Pancreas (tissue), 10 donors: ENCODE data around the gene IL17RD. TPM values are rescaled to one million over a fixed set of nuclear protein-coding genes. Genes with fewer than 3 reads are reported as not detected.

Source experiments
- ATAC-seq, 4 donors: fragments of 200-7000 bp; cut with Tn5 transposase; one replicate each; pipeline versions ENCODE4 v1.8.0 to v1.9.1; 2020; ENCODE audit warnings: mild to moderate bottlenecking in 4 of 4, moderate library complexity in 4 of 4
- DNase-seq, 6 donors: peaks; one replicate each; pipeline ENCODE4 v3.0.0-alpha.2; 2020
- FAIRE-seq: peaks from 2 replicates; lab custom pipeline; 2012; peaks lifted over from hg19 to GRCh38; lab: Jason Lieb, UNC
- H3K27ac ChIP-seq, 4 donors: fragments of 200-600 bp; sonication (generic); 1 replicate in 3 of 4; 2 replicates in 1 of 4; pipeline versions ENCODE4 v1.5.0 to v1.8.0; 2020
- H3K27me3 ChIP-seq, 4 donors: fragments of 200-600 bp; one replicate each; pipeline ENCODE4 v1.8.0; 2021
- H3K36me3 ChIP-seq, 3 donors: fragments of 200-600 bp; sonication (generic) in 1 of 3; one replicate each; pipeline versions ENCODE4 v1.5.0 to v1.8.0; 2020 to 2021
- H3K4me1 ChIP-seq, 3 donors: fragments of 200-600 bp; one replicate each; pipeline ENCODE4 v1.8.0; 2021
- H3K4me3 ChIP-seq, 4 donors: fragments of 200-600 bp; sonication (generic) in 2 of 4; one replicate each; pipeline versions ENCODE4 v1.5.0 to v1.8.0; 2020 to 2021
- H3K9me3 ChIP-seq, 4 donors: fragments of 200-600 bp; one replicate each; pipeline ENCODE4 v1.8.0; 2021
- CTCF ChIP-seq, 4 donors: fragments of 200-600 bp; sonication (generic) in 3 of 4; IDR thresholded peaks; one replicate each; pipeline versions ENCODE4 v1.5.0 to v1.8.0; 2021; ENCODE audit warnings: antibody characterized with exemption in 4 of 4
- WGBS, 2 donors: extraction: QIAGEN DNeasy Blood & Tissue Kit; methylation state at CpG; one replicate each; pipeline ENCODE4 v1.1.7; 2013; 5-methylcytosine and 5-hydroxymethylcytosine counted together
- intact Hi-C, 3 donors: fragments of 100-400 bp; cut with DNase I; formaldehyde crosslinking; loops; one replicate each; pipeline versions ENCODE4 v1.11.1 to v1.14.2; 2022
- polyA plus RNA-seq, 2 donors: library from polyadenylated mRNA; stranded (reverse); fragments of 200-250 nt; gene quantifications; one replicate each; pipeline ENCODE4 v1.2.3, GENCODE V29; 2013
- total RNA-seq, 6 donors: library from RNA; stranded (reverse); fragmentation: NEBNext Ultra II Directional in 4 of 6; extraction: Animal tissue kit (Norgen Biotek cat#: 25700) in 4 of 6; gene quantifications; one replicate each; pipeline versions ENCODE4 v1.2.1 to v1.2.4, GENCODE V29; 2021 to 2023
- donor health status: healthy with polysubstance abuse.
- donor health status: DM: no; HTN: no; CAD: no; lungs with moderate emphysema.
- donor health status: DM: no; HTN: no; CAD: no.
- donor health status: control.
- donor health status: control.
- donor health status: Bipolar disorder and iron deficiency.
- donor health status: DM: yes; HTN: yes; CAD: no.
- donor health status: DM: no; HTN: no; CAD: no.
- donor health status: DM: no; HTN: no; CAD: no.
- donor health status: DM: yes; HTN: yes; CAD: no.

IL17RD gene
- total and polyA plus RNA-seq, 8 donors, result 0.42 to 3.9 (median 1.9) TPM

DNA sequence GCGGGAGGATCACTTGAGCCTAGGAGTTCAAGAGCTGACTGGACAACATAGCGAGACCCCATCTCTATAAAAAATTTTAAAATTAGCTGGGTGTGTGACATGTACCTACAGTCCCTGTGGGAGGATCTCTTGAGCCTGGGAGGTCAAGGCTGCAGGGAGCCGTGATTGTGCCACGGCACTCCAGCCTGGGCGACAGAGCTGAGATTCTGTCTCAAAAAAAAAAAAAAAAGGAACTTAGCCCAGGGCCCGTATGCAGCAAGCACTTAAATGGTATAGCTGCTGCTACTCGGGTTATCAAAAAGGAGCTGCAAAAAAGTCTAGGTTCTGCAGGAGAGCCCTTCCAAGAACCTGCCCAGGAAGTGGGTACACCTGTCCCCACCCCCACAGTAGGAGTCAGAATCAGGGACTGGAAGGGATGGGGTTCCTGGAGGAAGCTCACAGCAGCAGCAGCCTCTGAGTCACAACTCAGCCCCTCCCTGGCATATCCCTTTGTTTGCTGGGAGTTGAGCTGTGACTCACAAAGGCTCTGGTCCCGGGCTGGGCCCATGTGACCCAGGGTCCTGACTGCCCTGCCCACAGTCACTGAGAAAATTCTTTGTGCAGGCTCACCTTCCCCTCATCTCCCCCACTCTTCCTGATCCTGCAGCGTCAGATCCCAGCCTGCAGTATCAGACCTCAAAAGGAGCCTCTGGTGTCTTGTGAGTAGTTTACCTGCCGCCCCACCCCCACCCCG is 104.9 kb downstream of the IL17RD start, which contains the start of gene SPATA12:
Gene SPATA12, plus strand, starts transcription at position 576 of the 733 bp plus-strand sequence. CDS start 13,031 bp downstream, outside the sequence.
- WGBS, 2 donors, result 71 to 80% methylated on average over 11 of the region's 11 CpGs
- no peak for FAIRE-seq

GRCh38 chr3:57059411-57059810 is 105.7 kb downstream of the IL17RD start:
- DNase-seq (no peak), FAIRE-seq (no peak), ATAC-seq (no peak)
- Histone ChIP-seq H3K4me3 (no peak overlapping the region), H3K27me3 (no peaks in the 10 kb centered on the region), H3K27ac (peak overlapping the region in 1 of 4 donors; percentile 62), H3K4me1 (peaks cover 0 to 2% (median 0%) of the 10 kb centered on the region in 3 donors), H3K36me3 (no peaks in the 10 kb centered on the region), H3K9me3 (no peaks in the 10 kb centered on the region)
- intact Hi-C loops, result no loop called here
- 70 to 76% methylated on average over 3 of the region's 3 CpGs for WGBS, 2 donors
- TF ChIP-seq CTCF (IDR thresholded peaks at IDR 0.05), result no peak

More for the DNA sequence above, 104.9 kb downstream of the IL17RD start, which contains the start of gene SPATA12:
- H3K9me3 ChIP-seq, result no peaks in the 10 kb centered on the region
- peak; percentile 93 to 98 (median 97) for ATAC-seq
- H3K4me1 ChIP-seq, result peaks cover 0 to 2% (median 0%) of the 10 kb centered on the region in 3 donors
- H3K27ac ChIP-seq, result peak within 1 kb of the TSS in 2 of 4 donors; percentile 60 to 62
- no peak for TF ChIP-seq CTCF (IDR thresholded peaks at IDR 0.05)
- H3K27me3 ChIP-seq, result no peaks in the 10 kb centered on the region
- DNase-seq, result peak; percentile 39 to 71 (median 58)
- intact Hi-C loops, result no loop called here
- no peak within 1 kb of the TSS for H3K4me3 ChIP-seq
- H3K36me3 ChIP-seq, result no peaks in the 10 kb centered on the region

GRCh38 chr3:57057351-57057750 is 107.8 kb downstream of the IL17RD start:
- no peaks in the 10 kb centered on the region for H3K36me3 ChIP-seq
- no peaks in the 10 kb centered on the region for H3K9me3 ChIP-seq
- intact Hi-C loops, result no loop called here
- FAIRE-seq, result no peak
- ATAC-seq, result no peak
- no peaks in the 10 kb centered on the region for H3K27me3 ChIP-seq
- WGBS, 2 donors, result 70 to 76% methylated on average over 6 of the region's 6 CpGs
- no peak for TF ChIP-seq CTCF (IDR thresholded peaks at IDR 0.05)
- H3K4me3 ChIP-seq, result no peak overlapping the region
- H3K4me1 ChIP-seq, result peaks cover 0 to 2% (median 0%) of the 10 kb centered on the region in 3 donors
- no peak for DNase-seq
- no peak overlapping the region for H3K27ac ChIP-seq

- no peak overlapping the region for H3K27ac ChIP-seq
- no peak for DNase-seq
- H3K4me3 ChIP-seq, result no peak overlapping the region
- H3K27me3 ChIP-seq, result no peaks in the 10 kb centered on the region
- no peak for TF ChIP-seq CTCF (IDR thresholded peaks at IDR 0.05)
- H3K4me1 ChIP-seq, result no peaks in the 10 kb centered on the region
- no peak for ATAC-seq
- no peaks in the 10 kb centered on the region for H3K36me3 ChIP-seq
- intact Hi-C loops, result no loop called here
- no peaks in the 10 kb centered on the region for H3K9me3 ChIP-seq
- 88% methylated on average over 6 of the region's 6 CpGs for whole genome bisulfite sequencing, 2 donors
- FAIRE-seq, result no peak
These were observed 112.0 kb downstream of the IL17RD start for GRCh38 chr3:57053122-57053521.

DNA sequence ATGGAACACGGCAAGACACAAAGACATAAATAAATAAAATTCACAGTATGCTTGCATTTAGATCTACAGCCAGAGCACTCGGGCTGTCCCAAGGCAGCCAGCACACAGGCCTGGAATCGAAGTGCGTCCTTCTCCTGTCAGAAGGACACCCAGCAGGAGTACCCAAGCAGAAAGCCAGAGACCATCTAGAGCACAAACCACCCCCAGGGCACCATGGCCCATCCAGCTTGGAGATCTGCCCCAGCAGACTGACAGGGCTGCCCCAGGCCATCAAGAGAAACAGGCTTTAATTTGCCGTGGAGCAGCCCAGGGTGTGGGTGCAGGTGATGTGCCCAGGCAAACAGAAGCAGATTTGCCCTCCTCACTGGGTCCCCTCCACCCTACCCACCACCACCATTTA is 112.5 kb downstream of the IL17RD start:
- Histone ChIP-seq H3K4me1 (no peaks in the 10 kb centered on the region), H3K27ac (no peak overlapping the region), H3K4me3 (no peak overlapping the region), H3K36me3 (no peaks in the 10 kb centered on the region), H3K9me3 (no peaks in the 10 kb centered on the region), H3K27me3 (no peaks in the 10 kb centered on the region)
- 88 to 92% methylated on average over 5 of the region's 5 CpGs for WGBS, 2 donors
- TF ChIP-seq CTCF (IDR thresholded peaks at IDR 0.05), result no peak
- no peak for FAIRE-seq
- intact Hi-C loops, result no loop called here
- DNase-seq, result no peak
- ATAC-seq, result no peak
